NT2/D1 (cell line): ENCODE results near the gene ABO.

Experiments
- SUZ12 ChIP-seq: IDR thresholded peaks from 2 replicates; pipeline ENCODE4 v1.6.1; 2011; ENCODE audit not compliant: insufficient read length, insufficient read depth; ENCODE audit errors: extremely low read depth
- YY1 ChIP-seq: IDR thresholded peaks from 2 replicates; pipeline ENCODE4 v1.6.1; 2011; ENCODE audit not compliant: insufficient read length, insufficient read depth
- ZNF274 ChIP-seq: IDR thresholded peaks from 2 replicates; pipeline ENCODE4 v1.6.1; 2011; ENCODE audit warnings: mild to moderate bottlenecking, low read depth, low read length

DNA sequence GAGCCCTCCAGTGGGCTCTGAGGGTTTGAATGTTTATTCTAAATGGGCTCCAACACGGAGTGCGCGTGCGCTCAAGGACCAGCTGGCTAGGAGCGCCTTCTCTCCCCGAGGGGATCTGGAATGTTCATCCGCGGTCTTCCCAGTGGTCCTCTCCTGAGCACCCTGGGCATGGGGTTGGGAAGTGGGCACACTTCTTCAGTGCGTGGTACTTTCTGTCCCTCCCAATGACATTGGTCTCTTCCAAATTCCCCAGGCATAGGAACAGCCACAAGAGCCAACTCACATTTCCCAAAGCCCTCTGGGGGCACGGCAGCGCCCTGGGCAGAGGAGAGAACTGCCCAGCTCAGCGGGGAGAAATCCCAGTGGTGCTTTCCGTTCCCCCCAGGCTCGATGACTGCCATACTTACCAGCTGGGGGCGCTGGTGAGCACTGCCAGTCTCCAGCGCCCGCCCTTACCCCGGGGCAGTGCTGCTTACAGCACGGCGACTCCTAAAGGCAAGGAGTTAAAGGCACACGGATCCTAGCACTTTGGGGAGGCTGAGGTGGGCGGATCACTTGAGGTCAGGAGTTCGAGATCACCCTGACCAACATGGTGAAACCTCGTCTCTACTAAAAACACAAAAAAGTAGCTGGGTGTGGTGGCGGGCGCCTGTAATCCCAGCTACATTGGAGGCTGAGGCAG is 36.0 kb downstream of the ABO start:
- TF ChIP-seq ZNF274 (no peak), YY1 (no peak), SUZ12 (no peak)
